Stomach (tissue), 4 donors: ENCODE results near the gene PYGB.

Source experiments
- POLR2A ChIP-seq, 4 donors: fragments of 450-650 bp; IDR thresholded peaks; one replicate each; pipeline ENCODE4 v1.6.1; 2016; ENCODE audit warnings: antibody characterized with exemption in 4 of 4, control low read depth in 2 of 4, mild to moderate bottlenecking in 1 of 4, moderate library complexity in 1 of 4
- POLR2AphosphoS5 ChIP-seq, 3 donors: sonication (generic); formaldehyde crosslinking; IDR thresholded peaks; one replicate each; pipeline ENCODE4 v1.6.1; 2016; ENCODE audit warnings: antibody characterized with exemption in 3 of 3
- TF ChIP-seq, protein P1 (sequence below), 7 experiments: fragments of 450-650 bp in 4 of 7; fragments of 200-600 bp in 3 of 7; sonication (generic) in 3 of 7; IDR thresholded peaks; one replicate each; pipeline ENCODE4 v1.5.1; 2016 to 2019; ENCODE audit warnings: antibody characterized with exemption in 7 of 7, control low read depth in 2 of 7, mild to moderate bottlenecking in 1 of 7

DNA sequence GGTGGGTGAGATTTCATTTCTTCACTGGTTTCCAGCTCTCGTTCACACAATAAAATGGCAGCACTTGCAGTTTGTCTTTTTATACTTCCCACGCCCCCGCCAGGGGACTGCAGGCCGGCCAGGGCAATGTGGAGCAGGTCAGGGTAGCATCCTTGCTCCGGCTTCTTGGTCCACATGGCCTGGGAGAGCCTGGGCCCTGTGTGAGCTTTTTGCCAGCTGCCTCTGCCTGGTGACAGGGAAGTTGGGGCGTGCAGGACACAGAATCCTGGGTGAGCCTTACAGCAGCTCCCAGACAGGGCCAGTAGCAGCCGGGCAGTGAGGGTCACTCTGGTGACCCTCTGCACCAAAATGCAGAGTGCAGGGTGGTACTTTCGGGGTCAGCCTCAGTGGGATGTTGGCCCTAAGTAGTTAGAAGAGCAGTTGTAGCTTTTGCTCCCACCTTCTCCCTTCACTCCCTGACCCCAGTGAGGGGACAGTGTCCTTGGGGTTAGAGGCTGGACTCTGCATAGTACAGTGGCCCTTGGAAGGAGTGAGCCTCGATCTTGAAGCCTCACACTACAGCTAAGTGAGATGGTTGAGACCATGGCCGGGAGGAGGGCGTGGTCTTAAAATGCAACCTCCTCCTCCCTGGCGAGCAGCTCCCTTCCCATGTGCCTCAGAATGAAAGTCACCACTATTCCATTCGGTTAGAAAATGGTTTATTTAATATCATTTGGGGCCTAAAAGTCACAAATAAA lies 23.8 kb downstream of the PYGB start:
- TF ChIP-seq POLR2A (IDR thresholded peaks at IDR 0.05) (no peak), POLR2AphosphoS5 (IDR thresholded peaks at IDR 0.05) (no peak)
- TF ChIP-seq, protein P1, sequence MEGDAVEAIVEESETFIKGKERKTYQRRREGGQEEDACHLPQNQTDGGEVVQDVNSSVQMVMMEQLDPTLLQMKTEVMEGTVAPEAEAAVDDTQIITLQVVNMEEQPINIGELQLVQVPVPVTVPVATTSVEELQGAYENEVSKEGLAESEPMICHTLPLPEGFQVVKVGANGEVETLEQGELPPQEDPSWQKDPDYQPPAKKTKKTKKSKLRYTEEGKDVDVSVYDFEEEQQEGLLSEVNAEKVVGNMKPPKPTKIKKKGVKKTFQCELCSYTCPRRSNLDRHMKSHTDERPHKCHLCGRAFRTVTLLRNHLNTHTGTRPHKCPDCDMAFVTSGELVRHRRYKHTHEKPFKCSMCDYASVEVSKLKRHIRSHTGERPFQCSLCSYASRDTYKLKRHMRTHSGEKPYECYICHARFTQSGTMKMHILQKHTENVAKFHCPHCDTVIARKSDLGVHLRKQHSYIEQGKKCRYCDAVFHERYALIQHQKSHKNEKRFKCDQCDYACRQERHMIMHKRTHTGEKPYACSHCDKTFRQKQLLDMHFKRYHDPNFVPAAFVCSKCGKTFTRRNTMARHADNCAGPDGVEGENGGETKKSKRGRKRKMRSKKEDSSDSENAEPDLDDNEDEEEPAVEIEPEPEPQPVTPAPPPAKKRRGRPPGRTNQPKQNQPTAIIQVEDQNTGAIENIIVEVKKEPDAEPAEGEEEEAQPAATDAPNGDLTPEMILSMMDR (IDR thresholded peaks at IDR 0.05): no peak
